GM12872 (cell line): ENCODE results near the gene PSTPIP1.

Source experiments
- TF ChIP-seq, protein P1 (sequence below): IDR thresholded peaks from 3 replicates; pipeline ENCODE4 v1.5.1; 2011; ENCODE audit warnings: low read depth, mild to moderate bottlenecking, low read length, moderate library complexity; ENCODE audit not compliant: insufficient read depth

PSTPIP1 gene

DNA sequence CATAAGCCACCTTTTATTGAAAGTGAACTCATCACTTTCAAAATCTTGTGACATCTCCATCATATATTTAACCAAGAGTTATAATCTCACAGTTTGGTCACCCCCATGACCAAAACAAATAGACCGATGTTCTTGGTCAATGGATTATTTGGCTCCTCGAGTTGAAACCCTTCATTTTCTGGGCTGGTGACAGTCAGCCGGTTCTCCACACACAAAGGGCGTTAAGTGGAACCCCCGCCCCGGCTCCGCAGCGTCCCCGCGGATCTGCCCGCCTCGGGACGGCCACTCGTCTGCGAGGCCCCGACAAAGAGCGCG, 75.2 kb downstream of the PSTPIP1 start:
- TF ChIP-seq, protein P1, sequence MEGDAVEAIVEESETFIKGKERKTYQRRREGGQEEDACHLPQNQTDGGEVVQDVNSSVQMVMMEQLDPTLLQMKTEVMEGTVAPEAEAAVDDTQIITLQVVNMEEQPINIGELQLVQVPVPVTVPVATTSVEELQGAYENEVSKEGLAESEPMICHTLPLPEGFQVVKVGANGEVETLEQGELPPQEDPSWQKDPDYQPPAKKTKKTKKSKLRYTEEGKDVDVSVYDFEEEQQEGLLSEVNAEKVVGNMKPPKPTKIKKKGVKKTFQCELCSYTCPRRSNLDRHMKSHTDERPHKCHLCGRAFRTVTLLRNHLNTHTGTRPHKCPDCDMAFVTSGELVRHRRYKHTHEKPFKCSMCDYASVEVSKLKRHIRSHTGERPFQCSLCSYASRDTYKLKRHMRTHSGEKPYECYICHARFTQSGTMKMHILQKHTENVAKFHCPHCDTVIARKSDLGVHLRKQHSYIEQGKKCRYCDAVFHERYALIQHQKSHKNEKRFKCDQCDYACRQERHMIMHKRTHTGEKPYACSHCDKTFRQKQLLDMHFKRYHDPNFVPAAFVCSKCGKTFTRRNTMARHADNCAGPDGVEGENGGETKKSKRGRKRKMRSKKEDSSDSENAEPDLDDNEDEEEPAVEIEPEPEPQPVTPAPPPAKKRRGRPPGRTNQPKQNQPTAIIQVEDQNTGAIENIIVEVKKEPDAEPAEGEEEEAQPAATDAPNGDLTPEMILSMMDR = no peak

DNA sequence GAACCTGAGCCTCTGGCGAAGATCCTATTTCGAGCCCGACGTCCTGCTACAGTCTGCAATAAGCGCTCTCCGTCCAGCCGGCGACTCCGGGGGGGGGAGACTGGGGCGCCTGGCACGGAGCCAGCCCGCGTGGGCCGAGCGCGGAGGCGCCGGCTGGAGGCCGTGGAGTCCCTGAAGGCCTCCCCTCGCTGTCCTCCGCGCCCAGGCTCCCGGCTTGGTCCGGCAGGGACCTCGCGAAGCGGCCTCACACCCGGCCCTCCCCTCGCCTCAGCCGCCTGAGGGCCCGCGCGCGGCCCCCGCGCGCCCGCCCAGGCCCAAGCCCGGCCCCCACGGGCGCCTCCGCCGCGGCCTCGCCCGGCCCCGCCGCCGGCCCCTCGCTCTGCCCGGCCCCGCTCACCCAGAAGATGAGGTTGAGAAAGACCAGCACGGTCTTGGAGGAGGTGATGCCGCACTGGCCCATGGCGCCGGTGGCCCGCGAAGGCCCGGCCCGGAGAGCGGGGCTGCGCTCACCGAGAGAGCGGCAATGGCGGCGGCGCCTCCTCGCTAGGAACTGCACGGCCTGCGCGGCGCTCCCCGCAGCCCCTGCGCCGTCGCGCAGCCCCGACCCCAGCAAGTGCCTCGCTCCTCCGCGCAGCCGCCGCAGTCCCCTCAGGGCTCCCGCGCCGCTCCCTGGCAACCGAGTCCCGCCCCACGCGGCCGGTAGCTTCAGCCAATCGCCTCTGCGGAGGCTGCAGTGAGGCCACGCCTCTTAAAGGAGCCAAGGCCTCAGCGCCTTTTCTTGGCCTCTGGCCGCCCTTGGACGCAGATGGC, 75.8 kb downstream of the PSTPIP1 start, which contains the start of gene TSPAN3:
TSS of gene TSPAN3 (minus strand) at position 615 of the 810 bp plus-strand sequence. CDS start at position 460, 155 bp downstream.
- TF ChIP-seq, protein P1 = no peak

DNA sequence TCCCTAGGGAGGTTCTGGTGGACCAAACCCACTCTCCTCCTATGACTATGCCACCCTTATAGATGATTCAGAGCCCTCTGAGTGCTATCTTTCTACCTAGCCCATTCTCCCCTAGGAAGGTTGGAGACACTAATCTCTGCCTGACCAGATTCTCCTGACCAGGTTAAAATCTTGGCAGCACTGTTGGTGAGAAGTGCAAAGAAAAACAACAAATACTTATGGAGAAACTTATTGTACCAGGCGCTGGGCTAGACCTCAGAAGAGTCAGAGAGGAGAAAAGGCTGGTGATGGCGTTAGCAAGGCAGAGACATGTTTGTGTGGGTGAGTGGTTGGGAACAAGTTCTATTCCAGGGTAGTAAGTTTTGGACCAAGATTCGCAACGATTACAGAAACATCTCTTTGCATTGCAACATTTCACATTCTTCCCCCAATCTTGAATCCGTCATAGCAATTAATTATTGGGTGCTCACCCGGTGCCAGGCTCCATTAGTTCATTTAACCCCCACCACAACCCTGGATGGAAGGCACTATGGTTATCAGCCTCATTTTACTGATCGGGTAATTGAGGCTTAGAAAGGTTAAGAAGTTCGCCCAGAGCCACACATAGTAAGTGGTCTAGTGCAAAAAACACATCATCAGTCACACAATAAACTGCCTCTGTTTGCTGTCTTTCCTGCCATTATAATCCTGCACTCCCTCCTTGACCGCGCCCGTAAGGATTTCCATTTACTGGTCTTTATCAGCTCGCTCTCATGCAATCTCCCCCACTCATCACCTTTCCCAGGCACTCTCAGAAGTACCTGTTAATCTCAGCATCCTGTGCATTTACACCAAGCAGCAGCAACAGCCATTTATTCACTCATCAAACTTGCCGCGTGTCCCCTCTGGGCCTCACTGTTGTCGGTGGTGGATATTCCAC, 76.6 kb downstream of the PSTPIP1 start:
- TF ChIP-seq, protein P1 = no peak

DNA sequence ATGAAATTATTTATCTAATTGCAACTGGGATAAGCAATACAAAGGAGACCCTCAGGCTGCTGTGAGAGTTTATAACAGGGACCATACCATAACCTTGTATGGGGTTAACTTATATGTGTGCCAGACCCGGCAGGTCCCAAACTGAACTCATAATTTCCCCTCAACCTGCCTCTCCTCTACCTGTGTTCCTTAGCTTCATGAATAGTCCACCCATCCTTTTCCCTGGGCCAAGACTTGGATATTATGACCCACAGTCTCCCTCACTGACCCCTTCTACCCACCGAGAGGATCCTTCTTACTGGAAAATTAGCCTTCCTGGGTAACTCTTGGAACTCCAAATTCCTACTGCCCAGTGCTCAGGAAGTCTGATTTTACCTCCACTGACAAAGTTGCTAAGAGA, 79.4 kb downstream of the PSTPIP1 start:
- TF ChIP-seq, protein P1 = no peak

DNA sequence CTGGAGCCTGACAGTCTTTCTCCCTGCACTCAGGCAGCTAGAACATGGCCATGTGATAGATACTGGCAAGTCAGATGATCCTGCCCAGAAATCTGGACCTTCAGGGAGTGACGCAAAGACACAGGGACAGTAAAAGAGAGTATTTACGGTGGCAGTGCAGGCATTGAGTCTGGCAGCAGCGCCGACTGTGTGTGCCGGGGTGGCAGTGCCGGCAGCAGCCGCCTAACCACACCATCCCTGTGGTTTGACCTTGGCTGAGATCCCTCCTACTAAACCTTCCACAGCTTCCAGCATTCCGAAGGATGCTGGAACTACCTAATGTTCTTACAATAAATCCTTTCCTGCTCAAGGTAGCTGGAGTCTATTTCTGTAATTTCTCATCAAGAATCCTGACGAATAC, 80.6 kb downstream of the PSTPIP1 start:
- TF ChIP-seq, protein P1 = no peak

DNA sequence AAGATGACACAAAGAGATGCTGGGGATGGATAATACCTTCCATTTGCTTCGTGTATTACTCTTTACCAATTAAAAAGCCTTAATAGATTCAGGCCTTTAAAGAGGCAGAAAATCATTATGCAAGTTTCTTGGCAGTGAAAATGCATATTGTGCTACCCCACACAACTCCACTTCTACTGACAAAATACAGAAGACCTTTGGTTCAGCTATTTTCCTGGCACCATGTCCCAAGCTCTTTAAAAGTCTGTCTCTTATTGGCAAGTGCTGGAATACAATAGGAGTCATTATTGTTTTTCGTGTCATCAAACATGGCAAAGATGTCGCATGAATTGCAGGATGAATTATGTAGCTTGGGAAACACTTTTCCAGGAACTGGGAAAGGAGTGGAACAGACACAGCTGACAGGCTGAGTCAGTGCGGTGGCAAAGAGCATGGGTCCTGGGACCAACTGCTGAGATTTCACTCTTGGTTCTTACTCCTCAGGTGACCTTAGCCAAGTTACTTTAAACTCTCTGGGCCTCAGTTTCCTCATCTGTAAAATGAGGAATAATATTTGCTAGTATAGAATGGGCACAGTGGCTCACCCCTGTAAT, 81.5 kb downstream of the PSTPIP1 start:
- TF ChIP-seq, protein P1 = no peak

DNA sequence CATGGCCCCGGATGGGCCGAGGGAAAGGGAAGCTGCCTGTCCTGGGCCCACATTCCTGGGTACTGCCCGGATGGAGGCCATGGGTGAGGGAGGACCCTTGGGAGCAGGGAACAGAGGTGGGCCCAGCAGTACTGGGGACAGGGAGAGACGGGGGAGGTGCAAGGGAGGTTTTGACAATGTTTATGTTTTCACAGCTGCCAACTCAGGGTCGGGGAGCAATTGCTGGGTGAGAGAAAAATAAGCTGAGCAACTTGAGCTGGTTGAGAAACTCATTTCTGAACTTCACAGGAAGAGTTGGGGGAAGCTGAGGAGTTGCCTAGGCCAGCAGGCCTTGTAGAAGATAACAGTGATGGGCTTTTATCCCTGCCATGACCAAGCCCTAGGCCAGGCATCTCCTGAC, 87.0 kb downstream of the PSTPIP1 start:
- TF ChIP-seq, protein P1 = no peak
